Mesothelial cell of epicardium (in vitro differentiated cells): ENCODE measurements around the gene WDFY2. TPM values are rescaled to one million over a fixed set of nuclear protein-coding genes. Genes with fewer than 3 reads are reported as not detected.

ENCODE experiments used
- DNase-seq, 2 experiments: peaks; one replicate each; pipeline ENCODE4 v3.0.0; 2021; ENCODE audit warnings: low spot score in 2 of 2; ENCODE audit not compliant: unreplicated experiment in 2 of 2
- H3K27ac Mint-ChIP-seq: 2 replicates; pipeline ENCODE4 v1.8.0; 2021; ENCODE audit warnings: mixed read lengths
- H3K27me3 Mint-ChIP-seq: 2 replicates; pipeline ENCODE4 v1.8.0; 2021; ENCODE audit warnings: low read depth, mixed read lengths
- H3K36me3 Mint-ChIP-seq: 2 replicates; pipeline ENCODE4 v1.8.0; 2021; ENCODE audit warnings: mixed read lengths
- H3K4me1 Mint-ChIP-seq: 2 replicates; pipeline ENCODE4 v1.8.0; 2021; ENCODE audit warnings: mixed read lengths
- H3K4me3 Mint-ChIP-seq: 2 replicates; pipeline ENCODE4 v1.8.0; 2021; ENCODE audit warnings: mild to moderate bottlenecking, moderate library complexity, mixed read lengths
- H3K9me3 Mint-ChIP-seq: 2 replicates; pipeline ENCODE4 v1.8.0; 2021; ENCODE audit warnings: mixed read lengths
- CTCF ChIP-seq: fragments of 200-600 bp; sonication (generic); IDR thresholded peaks from one replicate; pipeline ENCODE4 v1.5.0; 2021; ENCODE audit warnings: antibody characterized with exemption; ENCODE audit not compliant: unreplicated experiment
- total RNA-seq: library from RNA; stranded (reverse); gene quantifications from 3 replicates; pipeline ENCODE4 v1.2.1, GENCODE V29; 2021

The WDFY2 gene
- total RNA-seq, 1 donor from 2014 or later, result 12.1 TPM

- H3K4me1 Mint-ChIP-seq, result peaks cover 21% of the 10 kb centered on the region
- peaks cover 10% of the 10 kb centered on the region for H3K27me3 Mint-ChIP-seq
- peak overlapping the region; percentile 92 for H3K27ac Mint-ChIP-seq
- peak in 1 of 2 experiments; percentile 32 for DNase-seq
- peak overlapping the region; percentile 84 for H3K4me3 Mint-ChIP-seq
- no peak for TF ChIP-seq CTCF
- no peaks in the 10 kb centered on the region for H3K9me3 Mint-ChIP-seq
- H3K36me3 Mint-ChIP-seq, result no peaks in the 10 kb centered on the region
These were observed 740 bp downstream of the WDFY2 start for GRCh38 chr13:51584731-51585672.

GRCh38 chr13:51585696-51586095 is 1.4 kb downstream of the WDFY2 start:
- Mint-ChIP-seq H3K27me3 (peaks cover 10% of the 10 kb centered on the region), H3K4me3 (peak overlapping the region; percentile 84), H3K36me3 (no peaks in the 10 kb centered on the region), H3K4me1 (peaks cover 28% of the 10 kb centered on the region), H3K27ac (peak overlapping the region; percentile 92), H3K9me3 (no peaks in the 10 kb centered on the region)
- DNase-seq, result no peak
- no peak for TF ChIP-seq CTCF

- no peak for TF ChIP-seq CTCF
- no peak for DNase-seq
- no peak overlapping the region for H3K4me3 Mint-ChIP-seq
- H3K9me3 Mint-ChIP-seq, result no peaks in the 10 kb centered on the region
- H3K27me3 Mint-ChIP-seq, result peaks cover 7% of the 10 kb centered on the region
- no peak overlapping the region for H3K27ac Mint-ChIP-seq
- H3K4me1 Mint-ChIP-seq, result peaks cover 39% of the 10 kb centered on the region
- no peaks in the 10 kb centered on the region for H3K36me3 Mint-ChIP-seq
These were observed 3.1 kb downstream of the WDFY2 start for GRCh38 chr13:51587372-51587771.

GRCh38 chr13:51588406-51588949 is 4.2 kb downstream of the WDFY2 start:
- Mint-ChIP-seq H3K4me3 (no peak overlapping the region), H3K4me1 (peaks cover 38% of the 10 kb centered on the region), H3K9me3 (no peaks in the 10 kb centered on the region), H3K36me3 (no peaks in the 10 kb centered on the region), H3K27me3 (peaks cover 7% of the 10 kb centered on the region), H3K27ac (no peak overlapping the region)
- TF ChIP-seq CTCF, result no peak
- no peak for DNase-seq

- peaks cover 7% of the 10 kb centered on the region for H3K27me3 Mint-ChIP-seq
- no peak overlapping the region for H3K4me3 Mint-ChIP-seq
- no peak for TF ChIP-seq CTCF
- no peak overlapping the region for H3K27ac Mint-ChIP-seq
- DNase-seq, result no peak
- H3K9me3 Mint-ChIP-seq, result no peaks in the 10 kb centered on the region
- H3K4me1 Mint-ChIP-seq, result peaks cover 37% of the 10 kb centered on the region
- H3K36me3 Mint-ChIP-seq, result no peaks in the 10 kb centered on the region
These were observed 5.5 kb downstream of the WDFY2 start for GRCh38 chr13:51589793-51590192.
